Activated T-cell treated with anti-CD3 and anti-CD28 coated beads, Interleukin-2, amount 50 U/mL, for 48 hours (primary cell): ENCODE data around the gene HTR4.

Experiments used
- DNase-seq, 2 experiments: peaks; one replicate each; pipeline ENCODE4 v3.0.0-alpha.2; 2020

Gene HTR4

DNA sequence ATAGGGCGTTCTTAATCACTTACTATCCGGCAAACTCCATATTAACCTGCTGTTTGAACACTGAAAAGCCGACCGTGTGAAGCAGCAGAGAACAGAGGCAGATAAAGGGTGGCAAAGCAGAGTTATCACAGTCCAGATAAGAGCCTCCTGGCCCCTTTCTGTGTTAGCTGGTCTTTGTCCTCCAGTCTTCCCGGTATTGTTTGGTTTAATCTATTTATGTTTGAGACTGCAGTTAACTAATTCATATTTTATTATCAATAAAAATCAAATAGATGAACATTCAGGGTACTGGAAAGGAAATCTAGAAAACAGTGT, 6.0 kb upstream of the HTR4 start:
- DNase-seq = no peak

DNA sequence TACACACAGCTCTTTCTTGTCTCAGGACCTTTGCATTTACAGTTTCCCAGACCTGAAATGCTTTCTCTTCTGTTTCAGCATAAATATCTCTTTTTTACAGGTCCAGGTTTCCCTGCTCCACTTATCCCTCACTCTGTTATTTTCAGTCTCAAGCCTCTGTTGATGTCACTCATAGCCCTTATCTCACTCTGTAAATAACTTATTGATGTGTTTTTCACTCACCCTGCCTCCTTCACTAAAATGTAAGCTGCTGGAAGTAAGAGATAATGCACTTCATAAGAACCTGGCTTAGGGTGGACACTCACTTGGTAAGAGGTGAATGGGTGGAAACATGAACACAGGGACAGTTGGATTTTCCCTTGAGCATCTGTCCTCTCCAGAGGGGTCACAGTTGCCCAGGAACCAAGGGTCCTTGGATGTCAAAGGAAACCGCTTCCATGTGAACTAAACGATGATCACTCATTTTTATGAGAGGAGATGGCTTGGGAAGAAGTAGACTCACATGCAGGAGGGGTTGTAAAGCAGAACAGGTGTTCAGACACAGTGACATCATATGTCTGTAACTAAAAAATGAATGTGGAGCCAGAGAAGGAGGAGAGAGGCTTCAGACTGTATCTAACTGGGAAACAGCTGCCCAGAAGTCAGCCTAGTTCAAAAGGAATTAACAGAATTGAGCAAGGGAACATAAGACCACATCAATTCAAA, 5.5 kb upstream of the HTR4 start:
- no peak for DNase-seq

DNA sequence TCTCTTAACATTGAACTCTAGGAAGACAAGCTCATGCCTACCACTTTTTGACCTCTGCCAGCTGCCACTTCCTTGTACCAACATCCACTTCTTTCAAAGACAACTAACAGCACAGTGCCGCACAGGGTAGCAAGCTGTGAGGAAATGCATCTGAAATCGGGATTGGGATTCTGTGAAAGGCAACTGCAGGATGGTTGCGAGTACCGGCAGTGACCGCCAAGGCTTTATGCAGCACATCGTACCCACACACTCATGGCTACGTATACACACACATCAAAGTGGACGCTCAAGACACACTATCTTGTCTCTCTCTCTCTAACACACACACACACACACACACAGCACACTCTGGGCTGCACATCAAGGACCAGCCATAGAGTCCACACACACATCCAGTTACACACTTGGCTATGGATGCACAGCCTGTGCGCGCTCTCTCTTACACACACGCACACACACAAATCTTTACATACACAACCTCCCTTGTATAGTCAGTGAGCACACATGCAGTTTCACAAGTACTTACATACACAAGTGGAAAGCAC, 964 bp downstream of the HTR4 start:
- no peak for DNase-seq

DNA sequence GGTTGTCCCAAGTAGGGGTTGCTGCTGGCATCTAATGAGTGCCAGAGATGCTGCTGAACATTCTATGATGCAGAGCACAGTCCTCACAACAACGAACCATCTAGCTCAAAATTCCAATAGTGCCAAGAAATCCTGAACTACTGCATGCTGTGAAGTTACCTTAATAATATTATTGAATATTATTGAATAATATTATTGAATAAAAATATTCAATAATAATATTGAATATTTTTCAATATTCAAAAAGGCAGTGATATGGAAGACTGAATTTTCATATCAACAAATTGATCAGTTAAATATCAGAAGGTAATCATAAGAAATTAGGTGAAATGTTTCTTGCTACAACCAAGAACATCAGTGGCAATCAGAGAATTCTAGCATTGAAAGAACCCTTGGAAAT, 2.8 kb downstream of the HTR4 start:
- DNase-seq = no peak

DNA sequence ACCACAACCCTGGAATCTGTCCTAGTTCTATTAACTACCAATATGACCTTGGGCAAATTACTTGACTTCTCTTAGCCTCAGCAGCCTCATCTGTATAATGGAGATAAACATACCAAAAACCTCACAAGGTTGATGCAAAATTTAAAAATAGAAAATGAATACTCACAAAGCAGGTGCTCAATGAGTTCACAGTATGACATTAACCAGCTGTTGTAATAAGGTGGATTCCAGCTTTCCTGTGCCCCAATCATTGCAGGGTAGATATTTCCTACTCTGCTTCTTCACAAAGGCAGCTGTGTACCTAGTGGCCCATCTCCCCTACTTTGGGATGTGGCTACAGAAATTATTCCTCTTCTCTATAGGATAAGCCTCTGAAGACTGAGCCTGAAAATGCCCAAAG, 8.8 kb downstream of the HTR4 start:
- DNase-seq = no peak

DNA sequence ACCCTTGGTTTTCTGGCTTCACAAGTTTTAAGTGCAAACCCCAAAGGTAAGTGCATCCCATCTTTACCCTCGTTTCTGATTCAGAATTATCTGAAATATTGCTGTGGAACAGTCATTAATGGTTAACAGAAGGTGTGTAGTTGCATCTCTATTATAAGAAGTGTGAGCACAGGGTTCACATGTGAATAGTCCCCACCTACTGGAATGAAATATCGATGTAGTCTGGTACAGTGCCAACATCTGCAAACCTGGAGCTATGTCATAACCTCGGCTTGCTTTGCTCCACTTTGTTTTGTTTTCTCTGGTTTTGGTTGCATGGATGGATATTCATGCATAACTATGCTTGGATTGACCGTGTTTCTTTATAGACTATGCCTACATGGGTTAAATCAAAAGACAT, 12.6 kb downstream of the HTR4 start:
- DNase-seq = no peak

DNA sequence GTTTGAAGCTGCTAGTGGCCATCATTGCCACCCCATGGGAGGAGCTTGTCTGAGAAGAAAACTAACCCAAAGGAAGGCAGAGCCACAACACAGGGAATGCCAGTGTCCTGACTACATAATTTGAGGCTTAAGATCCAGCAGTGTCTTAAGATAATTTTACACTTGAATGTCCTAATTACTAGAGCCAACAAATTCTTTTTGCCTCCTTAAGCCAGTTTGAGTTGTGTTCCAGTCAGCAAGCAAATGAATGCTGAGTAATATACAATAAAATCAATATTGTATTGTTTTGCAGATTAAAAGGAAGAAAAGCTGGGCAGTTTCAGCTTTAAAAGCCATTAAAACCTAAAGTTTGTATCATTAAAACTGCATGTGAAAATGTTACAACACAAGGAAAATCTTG, 13.9 kb downstream of the HTR4 start:
- no peak for DNase-seq

DNA sequence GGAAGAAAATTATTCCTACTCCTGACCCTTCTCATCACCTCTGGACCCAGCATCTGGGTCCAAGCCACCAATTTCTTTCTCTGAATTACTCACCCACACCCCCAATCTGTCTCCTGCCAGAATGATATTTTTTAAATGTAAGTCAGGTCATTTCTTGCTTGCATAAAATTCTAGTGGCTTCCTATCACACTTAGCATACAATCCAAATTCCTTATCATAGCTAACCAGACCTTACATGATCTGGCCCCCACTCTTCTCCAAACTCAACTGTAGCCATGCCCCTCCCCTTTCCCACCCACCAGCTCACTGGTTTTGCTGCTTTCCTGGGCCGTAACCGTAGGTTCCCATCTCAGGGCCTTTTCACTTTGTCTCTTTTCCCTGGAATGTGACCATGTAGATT, 15.2 kb downstream of the HTR4 start:
- no peak for DNase-seq

DNA sequence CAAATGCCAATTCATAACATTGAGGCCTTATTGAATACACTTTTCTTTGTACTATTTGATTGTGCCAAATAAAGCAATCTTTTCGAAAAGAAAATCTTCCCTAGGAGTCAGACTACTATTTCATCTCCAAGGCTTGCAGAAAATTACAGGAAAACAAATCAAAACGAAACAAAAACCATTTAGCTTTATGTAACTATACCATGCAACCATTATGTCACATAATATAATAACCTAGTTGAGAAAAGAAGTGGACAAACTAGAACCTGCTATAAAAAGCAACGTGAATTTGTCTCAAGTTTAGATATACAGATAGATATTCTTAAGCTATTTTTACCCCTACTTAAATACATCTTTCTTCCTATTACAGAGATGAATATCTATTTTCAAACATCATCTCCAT, 18.0 kb downstream of the HTR4 start:
- no peak for DNase-seq

DNA sequence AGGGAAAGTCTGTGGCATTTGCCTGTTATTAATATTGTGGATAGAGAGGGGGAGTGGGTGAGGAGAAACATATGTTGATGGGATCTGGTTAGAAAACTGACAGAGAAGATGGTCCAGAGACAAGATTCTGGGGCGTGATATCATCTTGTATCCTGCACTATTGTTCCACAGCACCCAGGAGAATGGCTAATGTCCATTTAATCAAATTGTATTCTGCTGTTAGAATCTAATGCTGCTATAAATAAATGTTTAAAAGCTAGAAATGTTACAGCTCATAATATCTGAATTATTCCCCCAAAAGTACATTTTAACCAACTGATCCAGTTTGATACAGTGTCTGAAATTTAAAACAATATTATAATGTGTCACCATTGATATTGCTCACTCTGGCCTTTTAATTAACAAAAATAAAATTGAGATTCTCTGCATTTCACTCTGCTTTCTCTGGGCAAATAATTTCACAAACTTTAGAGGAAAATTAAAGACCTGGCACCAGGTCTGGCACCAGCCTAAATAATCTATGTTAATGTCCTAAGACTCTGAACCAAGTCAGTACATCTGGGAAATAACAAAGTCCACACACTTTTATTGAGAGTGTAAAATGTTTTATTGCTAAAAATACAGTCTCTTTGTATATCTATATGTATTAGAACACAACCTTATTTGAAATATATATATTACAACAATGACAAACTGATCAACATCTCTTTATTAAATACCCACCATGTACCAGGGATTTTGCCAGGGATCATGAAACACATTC, 18.8 kb downstream of the HTR4 start:
- no peak for DNase-seq

DNA sequence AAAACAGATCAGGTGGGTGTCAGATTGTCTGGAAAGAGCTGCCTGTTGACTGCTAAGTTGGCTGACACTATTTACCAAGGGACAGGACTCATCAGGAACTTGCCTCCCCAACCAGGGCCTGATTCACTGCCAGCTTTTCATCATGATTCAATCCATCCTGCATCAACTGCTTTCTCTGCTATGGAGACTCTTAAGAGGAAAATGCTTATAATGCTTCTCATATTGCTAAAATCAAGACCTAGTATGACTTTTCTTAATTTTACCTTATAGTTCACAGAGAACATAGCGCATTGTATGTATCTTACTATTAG, 21.3 kb downstream of the HTR4 start:
- DNase-seq = no peak

DNA sequence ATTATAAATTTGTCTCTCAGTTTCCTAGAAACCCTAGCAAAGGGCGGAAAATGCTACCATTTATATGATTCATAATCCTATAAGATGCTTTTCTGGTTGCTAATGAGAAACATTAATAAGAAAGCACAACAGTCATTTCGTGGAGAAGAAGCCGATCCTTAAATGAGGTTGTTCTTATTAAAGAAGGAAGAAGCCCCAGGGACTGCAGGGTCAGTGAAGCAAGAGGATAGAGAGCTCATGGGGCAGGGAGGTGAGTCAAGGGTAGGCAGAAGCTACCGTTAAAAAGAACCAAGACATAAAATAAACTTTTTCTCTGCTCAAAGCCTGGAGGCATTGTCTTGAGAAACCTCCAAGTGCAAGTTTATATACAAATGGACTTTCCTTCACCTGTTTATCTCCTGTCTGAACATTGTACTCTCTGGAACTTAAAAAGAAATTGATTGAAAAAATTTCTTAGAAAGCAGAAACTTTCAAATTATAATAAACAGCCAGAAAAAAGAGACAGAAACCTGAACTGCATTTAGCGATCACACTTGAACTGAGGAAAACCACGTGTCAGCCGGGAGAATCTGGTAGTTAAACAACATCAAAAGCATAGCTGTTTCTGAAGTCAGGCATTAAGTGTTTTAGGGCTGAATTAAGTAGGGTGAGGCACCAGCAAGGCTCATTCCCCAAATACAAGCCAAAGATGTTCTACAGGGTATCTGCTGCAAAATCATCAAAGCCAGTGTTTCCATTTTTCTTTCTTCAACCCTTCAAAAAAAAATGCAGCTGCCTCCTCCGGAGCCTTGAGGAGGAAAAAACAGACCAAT, 21.9 kb downstream of the HTR4 start:
- DNase-seq = no peak

DNA sequence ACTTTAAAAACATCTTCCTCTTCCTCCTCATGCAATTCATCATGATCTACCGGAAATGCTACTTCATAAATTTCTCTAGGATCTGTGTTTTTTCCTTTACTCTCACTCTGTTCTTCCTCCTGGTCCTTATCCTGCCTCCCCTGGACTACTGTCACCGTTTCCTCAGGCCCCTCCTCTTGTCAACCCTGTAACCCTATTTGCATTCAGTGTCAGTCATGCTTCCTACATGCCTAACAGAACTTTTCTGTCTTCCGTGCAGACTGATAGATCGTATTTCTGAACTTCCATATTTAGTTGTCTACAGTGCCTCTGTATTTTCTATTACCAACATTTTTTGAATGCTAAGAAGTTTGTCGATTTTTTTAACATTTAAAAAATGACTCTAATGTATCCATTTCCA, 27.3 kb downstream of the HTR4 start:
- no peak for DNase-seq

DNA sequence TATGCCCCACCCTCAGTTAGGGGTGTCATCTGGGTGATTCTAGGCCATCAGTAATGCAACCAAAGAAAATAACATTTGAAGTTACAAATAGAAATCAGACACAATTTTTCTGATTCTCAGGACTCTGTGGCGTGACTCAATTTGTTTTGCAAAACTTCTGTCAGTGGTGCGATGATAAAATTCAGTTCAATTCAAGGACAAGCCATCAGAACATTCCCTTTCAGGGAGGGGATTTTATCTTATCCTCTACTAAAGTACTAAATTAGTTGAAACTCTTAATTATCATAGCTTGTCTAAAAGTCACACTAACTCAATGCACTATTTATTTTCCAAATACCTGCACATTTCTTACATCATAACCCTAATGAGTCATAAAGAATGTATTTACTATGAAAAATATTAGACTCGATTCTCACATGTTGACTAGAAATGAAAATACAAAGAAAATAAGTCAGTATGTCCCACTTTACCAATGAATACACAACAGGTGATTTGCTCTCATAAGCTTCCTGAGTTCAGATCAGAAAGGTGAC, 28.2 kb downstream of the HTR4 start:
- no peak for DNase-seq

DNA sequence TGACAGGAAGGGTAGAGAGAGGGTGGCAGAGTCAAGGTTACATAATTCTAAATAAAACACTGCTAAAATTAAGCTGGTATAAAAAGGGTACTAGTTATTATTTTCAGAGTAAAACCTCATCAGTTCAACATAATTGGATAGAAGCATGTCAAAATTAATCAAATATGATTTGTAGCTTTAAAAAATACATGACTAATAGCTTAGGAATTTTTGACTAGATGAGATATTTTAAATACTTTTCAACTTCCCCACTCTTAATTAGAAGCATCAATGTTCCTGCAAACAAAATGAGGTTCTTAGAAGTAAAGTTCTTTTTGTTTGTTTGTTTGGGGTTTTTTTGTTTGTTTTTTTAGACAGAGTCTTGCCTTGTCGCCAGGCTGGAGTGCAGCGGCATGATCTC, 29.1 kb downstream of the HTR4 start:
- DNase-seq = no peak

DNA sequence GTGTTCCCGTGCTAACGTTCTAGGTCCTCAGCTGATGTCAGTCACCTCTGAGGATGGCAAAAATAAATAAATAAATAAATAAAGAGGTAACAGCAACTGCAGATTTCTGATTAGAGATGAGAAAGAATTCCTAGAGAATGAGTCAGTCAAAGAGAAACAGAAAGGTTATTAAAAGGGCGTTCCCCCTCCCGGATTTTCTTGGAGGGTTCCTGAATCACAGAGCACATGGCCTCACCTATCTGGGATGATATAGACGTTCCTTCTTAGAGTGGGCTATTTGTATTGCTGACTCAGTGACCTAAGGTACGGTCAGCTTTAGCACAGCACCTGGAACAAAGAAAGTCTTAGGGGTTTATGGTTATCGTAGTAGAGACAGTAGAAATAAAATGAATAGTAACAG, 30.6 kb downstream of the HTR4 start:
- DNase-seq = no peak

DNA sequence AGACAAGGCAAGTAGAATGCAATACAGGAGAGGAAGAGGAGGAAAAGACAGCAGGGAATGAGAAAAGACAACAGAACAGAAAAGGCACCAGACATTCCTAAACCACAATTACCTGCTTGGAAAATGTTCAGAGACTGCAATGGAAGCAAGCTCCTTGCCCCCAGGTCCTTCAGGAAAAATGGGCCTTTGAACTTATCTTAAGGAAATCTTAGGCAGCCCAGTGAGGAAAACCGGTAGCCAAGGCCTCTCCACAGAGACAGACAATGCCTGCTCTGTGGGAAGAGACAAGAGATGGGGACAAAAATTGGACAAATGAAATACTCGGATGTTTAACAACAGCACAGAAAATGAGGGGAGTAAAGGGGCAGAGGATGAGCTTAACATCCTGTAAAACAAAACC, 31.2 kb downstream of the HTR4 start:
- DNase-seq = no peak

DNA sequence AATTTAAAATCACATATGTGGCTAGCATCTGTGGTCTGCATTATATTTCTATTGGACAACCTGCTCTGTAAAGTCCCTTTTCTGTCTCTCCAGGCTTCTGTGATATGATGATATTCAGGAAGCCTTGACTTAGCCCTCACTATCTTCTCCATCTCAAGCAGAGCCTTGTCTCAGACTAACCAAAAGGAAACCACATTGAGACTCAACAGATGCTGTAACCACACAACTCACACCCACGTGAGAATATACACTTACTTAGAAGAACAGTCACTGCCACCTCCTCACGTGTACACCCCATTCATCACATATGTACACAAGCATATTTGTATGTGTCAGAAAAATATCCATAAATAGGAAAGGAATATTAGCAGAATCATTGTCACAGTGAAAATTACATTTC, 33.6 kb downstream of the HTR4 start:
- no peak for DNase-seq

DNA sequence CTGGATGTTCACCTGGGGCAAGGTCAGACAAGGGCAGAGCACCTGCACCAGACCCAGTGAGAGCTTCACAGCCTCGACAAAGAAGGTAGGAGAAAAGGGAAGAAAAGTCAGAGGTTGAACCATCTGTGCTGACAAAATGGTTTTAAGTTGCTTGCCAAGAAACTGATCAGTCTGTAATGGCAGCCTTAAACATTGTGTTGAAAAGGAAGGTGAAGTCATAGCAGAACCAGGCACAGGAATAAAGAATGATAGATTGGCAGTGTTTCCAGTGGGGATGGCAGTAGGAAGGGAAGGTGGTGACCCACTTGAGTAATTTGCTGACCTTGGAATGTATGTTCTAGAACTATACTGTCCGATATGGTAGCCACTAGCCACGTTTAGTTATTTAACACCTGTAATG, 34.2 kb downstream of the HTR4 start:
- no peak for DNase-seq

DNA sequence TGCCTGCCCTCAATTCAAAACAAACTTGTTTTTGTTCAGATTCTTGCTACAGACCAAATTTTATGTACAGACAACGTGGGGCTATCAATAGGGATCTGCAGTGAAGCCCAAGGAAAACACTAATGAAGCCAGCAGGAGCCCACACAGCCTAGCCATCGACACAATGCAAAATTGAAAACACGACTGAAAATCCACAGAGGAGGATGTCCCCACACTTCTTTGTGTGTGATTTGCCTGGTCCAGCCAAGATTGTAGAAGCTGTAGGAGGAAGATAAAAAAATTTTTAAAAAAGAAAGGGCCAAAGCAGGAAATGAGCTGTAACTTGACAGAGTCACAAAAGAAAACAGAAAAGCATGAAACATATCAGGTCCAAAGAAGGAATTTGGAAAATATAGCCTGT, 34.8 kb downstream of the HTR4 start:
- no peak for DNase-seq

DNA sequence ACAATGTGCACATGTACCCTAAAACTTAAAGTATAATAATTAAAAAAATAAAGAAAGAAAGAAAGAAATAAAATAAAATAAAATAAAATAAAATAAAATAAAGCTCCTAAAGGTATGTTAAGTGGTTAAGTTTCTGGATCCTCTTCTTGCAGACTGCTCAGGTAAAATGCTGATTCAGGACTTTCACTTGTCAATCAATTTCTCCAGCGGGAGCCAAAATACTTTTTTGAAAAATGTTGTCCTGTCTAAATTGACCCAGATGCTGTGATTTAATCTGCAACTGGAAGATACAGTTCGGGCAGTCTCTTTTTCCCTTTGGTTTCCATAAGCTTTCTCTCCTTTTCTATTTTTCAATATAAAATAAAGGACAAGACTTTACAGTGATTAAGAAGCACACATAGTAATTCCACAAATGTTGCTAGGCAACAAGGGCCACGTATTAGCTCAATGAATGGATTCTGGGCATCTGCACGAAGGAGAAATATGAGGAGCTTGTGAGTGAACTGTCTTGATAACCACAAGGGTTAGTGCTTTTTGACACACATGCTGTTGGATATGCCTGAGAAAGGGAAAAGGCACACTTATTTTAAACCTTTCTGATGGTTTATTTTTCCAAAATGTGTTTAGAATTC, 38.6 kb downstream of the HTR4 start:
- no peak for DNase-seq

DNA sequence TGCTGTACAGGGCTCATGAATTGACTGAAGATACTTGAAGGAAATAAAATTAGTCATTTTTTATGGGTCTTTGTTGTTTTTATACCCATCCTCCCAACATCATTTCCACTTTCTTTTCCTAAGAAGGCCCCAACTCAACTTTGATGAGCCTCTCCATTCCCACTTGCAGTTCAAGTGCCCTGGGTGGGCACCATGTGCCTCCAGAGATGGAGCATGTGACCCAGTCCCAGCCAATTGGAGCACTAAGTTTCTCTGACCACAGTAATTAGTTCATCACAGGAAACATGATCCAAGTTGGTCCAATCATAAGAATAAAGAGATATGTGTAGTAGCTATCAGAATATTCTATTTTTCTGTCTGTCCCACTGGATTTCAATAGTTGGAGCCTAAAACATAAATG, 46.9 kb downstream of the HTR4 start:
- no peak for DNase-seq

DNA sequence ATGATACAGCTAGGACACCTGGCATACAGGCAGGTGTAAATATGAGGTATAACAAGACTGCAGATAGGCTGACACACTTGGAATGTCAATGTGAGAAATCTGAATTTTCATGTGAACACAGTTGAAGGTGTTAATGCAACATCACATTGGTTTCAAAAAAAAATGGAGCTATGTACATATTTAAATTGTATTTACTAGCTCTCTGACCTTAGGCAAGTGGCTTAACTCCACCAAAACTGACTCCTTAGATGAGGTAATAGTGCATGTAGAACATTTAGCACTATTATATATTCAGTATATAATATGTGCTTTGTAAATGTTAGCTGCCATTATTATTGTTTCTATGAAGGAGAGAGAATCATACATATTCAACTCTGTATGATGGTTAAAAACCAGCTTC, 48.0 kb downstream of the HTR4 start:
- DNase-seq = no peak
